ENCODE data around the gene IFT52.
"Not testable (repeated sequence)": the region's sequence is repeated elsewhere in the genome, so short reads cannot be mapped to it uniquely, and the experiment has no call there.

IFT52 gene

DNA sequence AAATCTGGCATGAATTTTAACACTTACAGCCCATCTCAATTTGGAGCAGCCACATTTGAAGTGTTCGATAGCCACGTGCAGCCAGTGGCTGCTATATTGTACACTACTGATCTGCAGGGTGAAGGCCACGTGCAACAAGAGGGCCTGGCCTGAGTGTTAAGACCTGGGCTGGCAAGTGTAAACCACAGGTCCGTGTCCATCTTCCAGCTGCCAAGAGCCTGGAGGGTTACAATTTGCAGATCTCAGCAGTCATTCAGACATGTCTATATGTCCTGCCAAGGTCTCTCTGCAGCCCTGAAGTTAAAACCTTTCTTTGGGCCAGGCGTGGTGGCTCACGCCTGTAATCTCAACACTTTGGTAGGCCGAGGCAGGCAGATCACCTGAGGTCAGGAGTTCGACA is 17.8 kb upstream of the IFT52 start:
- no peak overlapping the region for H3K4me2 ChIP-seq
- no peak for TF ChIP-seq Cebpa-rat (IDR thresholded peaks at IDR 0.05)

DNA sequence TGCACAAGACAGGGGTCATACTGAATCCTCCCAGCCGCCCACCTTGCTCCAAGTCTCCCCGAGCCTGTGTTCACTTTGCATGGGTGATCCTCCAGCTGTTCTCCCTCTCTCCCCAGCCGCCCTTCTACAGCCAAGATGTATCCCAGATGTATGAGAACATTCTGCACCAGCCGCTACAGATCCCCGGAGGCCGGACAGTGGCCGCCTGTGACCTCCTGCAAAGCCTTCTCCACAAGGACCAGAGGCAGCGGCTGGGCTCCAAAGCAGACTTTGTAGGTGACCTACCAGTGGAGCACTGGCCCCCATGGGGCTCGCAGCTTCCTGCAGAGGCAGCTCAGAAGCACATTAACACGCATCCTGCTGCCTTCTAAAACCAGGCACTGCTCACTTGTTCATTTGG is 14.6 kb upstream of the IFT52 start:
- Histone ChIP-seq H3K27me3 (no peaks in the 10 kb centered on the region), H3K9ac (no peak overlapping the region), H3K4me2 (no peak overlapping the region), H3K36me3 (no peaks in the 10 kb centered on the region), H3K27ac (no peak overlapping the region), H3K4me1 (0 out of 20 replicates have a peak, but pooled peaks cover 0 to 3% (median 0%) of the 10 kb centered on the region in 10 experiments), H3K9me3 (replicated peaks in 1 of 11) (no peaks in the 10 kb centered on the region), H4K20me1 (no peaks in the 10 kb centered on the region), H3K4me3 (no peak overlapping the region)
- TF ChIP-seq Cebpa-rat (IDR thresholded peaks at IDR 0.05) = no peak

More for the DNA sequence above, 17.8 kb upstream of the IFT52 start:
- no peaks in the 10 kb centered on the region for H3K36me3 ChIP-seq
- H3K9me3 ChIP-seq (replicated peaks in 1 of 11) = no peaks in the 10 kb centered on the region
- H3K27me3 ChIP-seq = no peaks in the 10 kb centered on the region
- H3K4me1 ChIP-seq = 0 out of 20 replicates have a peak, but pooled peaks cover 0 to 3% (median 0%) of the 10 kb centered on the region in 10 experiments
- no peak overlapping the region for H3K4me3 ChIP-seq
- no peak overlapping the region for H3K27ac ChIP-seq
- H4K20me1 ChIP-seq = no peaks in the 10 kb centered on the region
- no peak overlapping the region for H3K9ac ChIP-seq

DNA sequence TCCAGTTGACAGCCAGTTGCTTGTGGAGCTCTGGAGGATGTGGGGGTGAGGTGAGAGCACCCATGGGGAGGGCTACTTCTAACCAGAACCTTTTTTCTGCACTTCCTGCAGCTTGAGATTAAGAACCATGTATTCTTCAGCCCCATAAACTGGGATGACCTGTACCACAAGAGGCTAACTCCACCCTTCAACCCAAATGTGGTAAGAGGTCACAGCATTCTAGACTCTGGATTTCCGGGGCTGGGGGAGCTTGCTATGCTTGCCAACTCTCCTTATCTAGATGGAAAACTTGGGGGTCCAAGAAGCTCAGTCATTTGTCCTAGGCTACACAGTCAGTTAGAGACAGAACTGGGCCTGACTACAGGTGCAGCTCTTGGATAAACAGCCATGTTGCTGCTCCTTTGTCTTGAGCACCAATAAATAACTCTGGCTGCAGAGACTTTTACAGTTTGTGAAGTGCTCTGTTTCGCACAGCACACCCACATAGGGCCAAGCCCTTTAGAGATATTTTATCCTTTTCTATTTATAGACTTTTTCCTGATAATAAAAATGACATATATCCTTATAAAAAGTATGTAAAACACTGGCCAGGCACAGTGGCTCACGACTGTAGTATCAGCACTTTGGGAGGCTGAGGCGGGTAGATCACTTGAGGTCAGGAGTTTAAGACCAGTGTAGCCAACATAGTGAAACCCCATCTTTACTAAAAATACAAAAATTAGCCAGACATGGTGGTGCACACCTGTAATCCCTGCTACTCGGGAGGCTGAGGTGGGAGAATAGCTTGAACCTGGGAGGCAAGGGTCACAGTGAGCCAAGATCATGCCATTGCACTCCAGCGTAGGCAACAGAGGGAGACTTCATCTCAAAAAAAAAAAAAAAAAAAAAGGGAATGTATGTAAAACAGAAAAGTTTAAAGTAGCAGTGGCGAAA is 10.6 kb upstream of the IFT52 start:
- no peak overlapping the region for H3K4me2 ChIP-seq
- no peak overlapping the region for H3K9ac ChIP-seq
- TF ChIP-seq Cebpa-rat (IDR thresholded peaks at IDR 0.05) = no peak
- no peak overlapping the region for H3K4me3 ChIP-seq
- no peaks in the 10 kb centered on the region for H4K20me1 ChIP-seq
- no peak overlapping the region for H3K27ac ChIP-seq
- peaks cover 0 to 7% (median 0%) of the 10 kb centered on the region in 10 experiments; a peak in 4 of 20 replicates for H3K4me1 ChIP-seq
- H3K27me3 ChIP-seq = no peaks in the 10 kb centered on the region
- H3K36me3 ChIP-seq = no peaks in the 10 kb centered on the region
- no peaks in the 10 kb centered on the region for H3K9me3 ChIP-seq (replicated peaks in 1 of 11)

DNA sequence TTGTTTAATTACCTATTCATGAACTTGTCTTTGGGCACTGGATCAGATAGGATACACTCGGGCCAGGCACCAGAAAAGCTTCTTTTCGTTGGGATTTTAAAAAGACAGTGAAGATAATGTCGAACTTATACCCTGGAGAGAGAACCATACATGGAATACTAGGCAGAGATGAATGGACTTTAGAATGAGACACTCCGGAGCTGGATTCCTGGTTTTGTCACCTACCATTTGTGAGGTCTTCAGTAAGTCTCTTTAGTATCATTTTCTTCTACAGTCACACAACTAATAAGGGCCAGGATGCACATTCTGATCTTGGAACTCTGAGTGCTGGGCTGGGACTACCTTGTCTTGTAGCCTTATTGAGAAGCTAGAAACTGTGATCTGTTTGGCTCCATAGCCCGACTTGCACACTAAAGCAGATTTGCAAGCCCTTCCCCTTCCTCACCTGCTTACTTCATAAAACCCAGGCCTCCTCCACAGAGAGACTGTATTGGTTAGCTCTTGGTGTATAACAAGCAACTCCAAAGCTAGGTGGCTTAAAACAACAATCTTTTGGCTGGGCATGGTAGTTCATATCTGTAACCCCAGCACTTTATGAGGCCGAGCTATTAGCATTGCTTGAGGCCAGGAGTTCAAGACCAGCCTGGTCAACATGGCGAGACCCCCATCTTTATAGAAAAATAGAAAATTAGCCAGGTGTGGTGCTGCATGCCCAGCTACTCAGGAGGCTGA is 7.4 kb upstream of the IFT52 start:
- H3K27ac ChIP-seq = no peak overlapping the region
- no peaks in the 10 kb centered on the region for H4K20me1 ChIP-seq
- no peaks in the 10 kb centered on the region for H3K36me3 ChIP-seq
- no peaks in the 10 kb centered on the region for H3K27me3 ChIP-seq
- TF ChIP-seq Cebpa-rat (IDR thresholded peaks at IDR 0.05) = no peak
- no peaks in the 10 kb centered on the region for H3K9me3 ChIP-seq (replicated peaks in 1 of 11)
- peak overlapping the region in 2 of 11 experiments; percentile 3 to 14; a peak in 1 of 22 replicates for H3K4me2 ChIP-seq
- H3K4me3 ChIP-seq = no peak overlapping the region
- no peak overlapping the region for H3K9ac ChIP-seq
- peaks cover 0 to 7% (median 0%) of the 10 kb centered on the region in 10 experiments; a peak in 4 of 20 replicates for H3K4me1 ChIP-seq

DNA sequence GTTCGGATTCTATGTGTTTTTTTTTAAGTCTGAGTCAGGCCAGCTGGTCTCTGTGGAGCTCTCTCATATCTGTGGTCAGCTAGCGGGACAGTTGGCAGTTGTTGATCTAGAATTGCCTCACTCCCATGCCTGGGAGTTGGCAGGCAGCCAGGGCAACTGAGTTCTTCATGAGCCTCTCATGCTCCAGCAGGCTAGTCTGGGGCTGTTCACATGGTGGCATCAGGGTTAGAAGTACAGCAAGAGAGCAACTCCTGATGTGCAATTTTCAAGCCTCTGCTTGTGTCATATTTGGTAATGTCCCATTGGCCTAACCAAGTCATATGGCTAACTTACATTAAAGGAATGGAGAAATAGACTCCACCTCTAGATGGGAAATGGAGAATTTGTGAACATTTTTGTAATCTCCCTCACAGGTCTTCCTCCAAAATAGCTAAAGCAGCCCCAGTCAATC is 6.7 kb upstream of the IFT52 start:
- TF ChIP-seq Cebpa-rat (IDR thresholded peaks at IDR 0.05) = 0 out of 22 replicates have a peak, but pooled peaks of 1 of the 11 experiments have one; percentile 9
- no peaks in the 10 kb centered on the region for H3K27me3 ChIP-seq
- no peak overlapping the region for H3K9ac ChIP-seq
- no peak overlapping the region for H3K4me3 ChIP-seq
- peaks cover 0 to 7% (median 0%) of the 10 kb centered on the region in 10 experiments; a peak in 4 of 20 replicates for H3K4me1 ChIP-seq
- H3K4me2 ChIP-seq = peak overlapping the region in 4 of 11 experiments; percentile 3 to 23 (median 16); a peak in 3 of 22 replicates
- H4K20me1 ChIP-seq = no peaks in the 10 kb centered on the region
- no peak overlapping the region for H3K27ac ChIP-seq
- H3K9me3 ChIP-seq (replicated peaks in 1 of 11) = no peaks in the 10 kb centered on the region
- no peaks in the 10 kb centered on the region for H3K36me3 ChIP-seq

DNA sequence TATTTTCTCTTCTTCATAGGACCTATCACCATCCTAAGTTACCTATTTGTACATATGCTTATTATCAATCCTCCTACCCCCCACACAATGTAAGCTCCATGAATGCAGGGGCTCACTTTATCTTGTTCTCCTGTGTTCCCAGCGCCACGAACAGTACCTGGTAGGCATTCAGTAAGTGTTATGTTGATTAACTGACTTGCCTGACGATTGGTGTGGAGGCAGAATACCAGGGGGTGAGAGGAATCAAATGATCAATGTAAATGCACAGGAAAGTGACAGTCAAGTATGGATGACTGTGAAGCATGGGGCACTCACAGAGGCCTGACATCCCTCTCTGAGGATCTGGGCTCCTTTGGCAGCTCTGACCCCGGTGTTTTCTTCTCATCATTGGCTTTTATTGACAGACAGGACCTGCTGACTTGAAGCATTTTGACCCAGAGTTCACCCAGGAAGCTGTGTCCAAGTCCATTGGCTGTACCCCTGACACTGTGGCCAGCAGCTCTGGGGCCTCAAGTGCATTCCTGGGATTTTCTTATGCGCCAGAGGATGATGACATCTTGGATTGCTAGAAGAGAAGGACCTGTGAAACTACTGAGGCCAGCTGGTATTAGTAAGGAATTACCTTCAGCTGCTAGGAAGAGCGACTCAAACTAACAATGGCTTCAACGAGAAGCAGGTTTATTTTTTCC is 6.1 kb upstream of the IFT52 start:
- TF ChIP-seq Cebpa-rat (IDR thresholded peaks at IDR 0.05) = no peak
- Histone ChIP-seq H3K27ac (no peak overlapping the region), H3K27me3 (no peaks in the 10 kb centered on the region), H3K4me2 (peak overlapping the region in 1 of 11 experiments; percentile 23; a peak in 1 of 22 replicates), H4K20me1 (no peaks in the 10 kb centered on the region), H3K4me1 (peaks cover 0 to 9% (median 1%) of the 10 kb centered on the region in 10 experiments; a peak in 17 of 20 replicates), H3K9me3 (replicated peaks in 1 of 11) (no peaks in the 10 kb centered on the region), H3K4me3 (no peak overlapping the region), H3K9ac (no peak overlapping the region), H3K36me3 (no peaks in the 10 kb centered on the region)

DNA sequence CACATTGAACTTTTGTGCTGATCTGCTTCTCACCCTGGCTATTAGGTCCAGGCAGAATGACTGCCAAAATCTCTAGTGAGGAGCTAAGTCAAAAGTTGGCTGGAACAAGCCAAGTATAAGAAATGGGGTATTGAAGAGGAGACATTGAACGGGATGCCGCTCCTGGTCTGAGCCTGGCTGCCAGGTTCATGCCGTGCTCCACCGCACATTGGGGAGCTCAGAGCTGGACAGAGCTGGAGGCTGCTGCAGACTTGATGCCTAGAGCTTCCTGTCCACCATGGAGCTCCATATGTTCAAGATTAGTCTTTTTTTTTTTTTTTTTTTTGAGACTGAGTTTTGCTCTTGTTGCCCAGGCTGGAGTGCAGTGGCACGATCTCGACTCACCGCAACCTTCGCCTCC is 4.1 kb upstream of the IFT52 start:
- H3K4me1 ChIP-seq = peaks cover 10 to 19% (median 12%) of the 10 kb centered on the region in 10 experiments
- H3K4me3 ChIP-seq = no peak overlapping the region
- no peaks in the 10 kb centered on the region for H3K27me3 ChIP-seq
- H3K9me3 ChIP-seq (replicated peaks in 1 of 11) = no peaks in the 10 kb centered on the region
- no peaks in the 10 kb centered on the region for H3K36me3 ChIP-seq
- peaks cover 0 to 3% (median 0%) of the 10 kb centered on the region in 11 experiments; a peak in 2 of 22 replicates for H4K20me1 ChIP-seq
- H3K9ac ChIP-seq = no peak overlapping the region
- no peak overlapping the region for H3K27ac ChIP-seq
- H3K4me2 ChIP-seq = no peak overlapping the region
- no peak for TF ChIP-seq Cebpa-rat (IDR thresholded peaks at IDR 0.05)

DNA sequence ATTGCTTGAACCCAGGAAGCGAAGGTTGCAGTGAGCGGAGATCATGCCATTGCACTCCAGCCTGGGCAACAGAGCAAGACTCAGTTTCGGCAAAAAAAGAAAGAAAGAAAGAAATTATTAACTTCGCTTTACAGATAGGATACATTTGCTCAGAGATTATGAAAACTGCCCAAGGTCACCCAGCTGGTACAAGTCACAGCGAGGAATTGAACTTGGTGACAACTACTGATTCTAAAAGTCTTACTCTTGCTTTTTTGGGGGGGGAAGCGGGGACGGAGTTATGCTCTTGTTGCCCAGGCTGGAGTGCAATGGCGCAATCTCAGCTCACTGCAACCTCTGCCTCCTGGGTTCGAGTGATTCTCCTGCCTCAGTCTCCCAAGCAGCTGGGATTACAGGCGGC is 2.2 kb upstream of the IFT52 start:
- H3K4me3 ChIP-seq; H3K4me2 ChIP-seq; H4K20me1 ChIP-seq; H3K9ac ChIP-seq; H3K36me3 ChIP-seq; H3K27me3 ChIP-seq; H3K9me3 ChIP-seq (replicated peaks in 1 of 11); H3K27ac ChIP-seq: not testable (repeated sequence)
- peaks cover 17 to 27% (median 19%) of the 10 kb centered on the region in 10 experiments for H3K4me1 ChIP-seq
